GM13976 (cell line): ENCODE measurements around the gene NF1.

ENCODE experiments used
- DNase-seq: peaks from one replicate; pipeline ENCODE4 v3.0.0; 2012; ENCODE audit warnings: low spot score
- in situ Hi-C: fragments of 300-500 bp; cut with MboI; formaldehyde crosslinking; loops from one replicate; pipeline ENCODE4 v1.12.0; 2022; ENCODE audit warnings: low sequenced_read_pairs, mixed read lengths, inconsistent platforms; ENCODE audit not compliant: unreplicated experiment
- TF ChIP-seq, protein P1 (sequence below): IDR thresholded peaks from 2 replicates; pipeline ENCODE4 v1.5.1; 2012; ENCODE audit warnings: borderline replicate concordance, mild to moderate bottlenecking; ENCODE audit not compliant: insufficient read depth; ENCODE audit errors: extremely low read depth, missing control alignments, control extremely low read depth

Gene NF1

DNA sequence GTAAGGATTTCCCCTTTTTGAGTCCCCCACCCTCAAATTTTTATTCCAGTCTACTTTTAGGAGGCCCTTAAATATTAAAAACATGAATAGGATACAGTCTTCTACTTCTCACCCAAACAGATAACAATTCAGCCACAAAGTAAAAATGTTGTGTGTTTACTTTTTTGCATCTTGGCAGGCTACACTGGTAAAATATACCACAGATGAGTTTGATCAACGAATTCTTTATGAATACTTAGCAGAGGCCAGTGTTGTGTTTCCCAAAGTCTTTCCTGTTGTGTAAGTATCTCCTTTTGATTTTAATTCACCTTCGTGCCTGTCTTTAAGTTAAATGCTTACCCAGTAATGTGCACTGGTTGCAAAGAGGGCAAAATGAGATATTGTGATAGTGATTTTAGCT is 262.3 kb downstream of the NF1 start:
- in situ Hi-C loops = loop anchor here (25.0 kb wide), 1 partner anchor 345 kb away; no protein-coding TSS in a partner anchor
- no peak for DNase-seq
- TF ChIP-seq, protein P1, sequence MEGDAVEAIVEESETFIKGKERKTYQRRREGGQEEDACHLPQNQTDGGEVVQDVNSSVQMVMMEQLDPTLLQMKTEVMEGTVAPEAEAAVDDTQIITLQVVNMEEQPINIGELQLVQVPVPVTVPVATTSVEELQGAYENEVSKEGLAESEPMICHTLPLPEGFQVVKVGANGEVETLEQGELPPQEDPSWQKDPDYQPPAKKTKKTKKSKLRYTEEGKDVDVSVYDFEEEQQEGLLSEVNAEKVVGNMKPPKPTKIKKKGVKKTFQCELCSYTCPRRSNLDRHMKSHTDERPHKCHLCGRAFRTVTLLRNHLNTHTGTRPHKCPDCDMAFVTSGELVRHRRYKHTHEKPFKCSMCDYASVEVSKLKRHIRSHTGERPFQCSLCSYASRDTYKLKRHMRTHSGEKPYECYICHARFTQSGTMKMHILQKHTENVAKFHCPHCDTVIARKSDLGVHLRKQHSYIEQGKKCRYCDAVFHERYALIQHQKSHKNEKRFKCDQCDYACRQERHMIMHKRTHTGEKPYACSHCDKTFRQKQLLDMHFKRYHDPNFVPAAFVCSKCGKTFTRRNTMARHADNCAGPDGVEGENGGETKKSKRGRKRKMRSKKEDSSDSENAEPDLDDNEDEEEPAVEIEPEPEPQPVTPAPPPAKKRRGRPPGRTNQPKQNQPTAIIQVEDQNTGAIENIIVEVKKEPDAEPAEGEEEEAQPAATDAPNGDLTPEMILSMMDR = no peak

DNA sequence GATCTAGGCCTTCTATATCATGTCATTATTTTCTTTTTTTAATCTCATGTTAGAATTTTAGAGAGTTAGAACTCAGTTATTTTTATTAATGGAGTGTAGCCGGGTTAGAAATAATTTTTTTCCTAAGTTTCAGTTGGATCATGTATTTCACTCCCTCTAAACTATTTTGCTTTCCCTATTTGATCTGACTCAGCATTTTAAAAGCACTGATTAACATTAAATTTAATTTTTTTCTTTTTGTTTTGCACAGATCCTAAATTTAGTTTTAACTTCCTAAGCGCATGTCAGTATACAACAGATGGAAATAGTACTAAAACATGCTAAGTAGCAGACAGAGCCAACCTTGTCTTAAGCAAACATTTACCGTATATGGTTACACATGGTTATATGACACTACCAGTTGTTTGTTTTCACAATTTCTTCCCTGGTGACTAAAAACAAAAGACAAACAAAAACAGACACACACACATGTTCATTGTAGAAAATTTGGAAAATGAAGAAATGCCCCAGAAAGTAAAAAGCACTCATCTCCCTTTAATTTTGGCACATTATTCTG is 263.1 kb downstream of the NF1 start:
- no peak for DNase-seq
- TF ChIP-seq, protein P1 = no peak
- in situ Hi-C loops = loop anchor here (25.0 kb wide), 1 partner anchor 346 kb away; no protein-coding TSS in a partner anchor

- in situ Hi-C loops = loop anchor here (25.0 kb wide), 1 partner anchor 352 kb away; no protein-coding TSS in a partner anchor
- DNase-seq = no peak
- TF ChIP-seq, protein P1 = no peak
These were observed 269.2 kb downstream of the NF1 start for GRCh38 chr17:31364012-31364411.

DNA sequence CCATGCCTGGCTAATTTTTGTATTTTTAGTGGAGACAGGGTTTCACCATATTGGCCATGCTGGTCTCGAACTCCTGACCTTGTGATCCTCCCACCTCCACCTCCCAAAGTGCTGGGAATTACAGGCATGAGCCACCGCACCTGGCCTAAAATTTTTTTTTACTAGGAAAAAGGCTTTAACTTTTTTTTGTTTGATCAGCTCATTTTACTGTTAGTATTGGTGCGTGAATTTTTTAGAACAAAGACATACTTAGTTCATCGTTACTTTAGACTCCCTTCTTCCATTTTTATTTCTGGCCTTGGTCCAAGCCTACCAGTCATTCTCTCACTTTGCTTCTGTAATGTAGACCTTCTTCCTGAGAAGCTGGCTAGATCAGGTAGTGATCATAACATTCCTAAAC is 271.3 kb downstream of the NF1 start:
- DNase-seq = no peak
- in situ Hi-C loops = loop anchor here (25.0 kb wide), 1 partner anchor 354 kb away; no protein-coding TSS in a partner anchor
- TF ChIP-seq, protein P1 = no peak

DNA sequence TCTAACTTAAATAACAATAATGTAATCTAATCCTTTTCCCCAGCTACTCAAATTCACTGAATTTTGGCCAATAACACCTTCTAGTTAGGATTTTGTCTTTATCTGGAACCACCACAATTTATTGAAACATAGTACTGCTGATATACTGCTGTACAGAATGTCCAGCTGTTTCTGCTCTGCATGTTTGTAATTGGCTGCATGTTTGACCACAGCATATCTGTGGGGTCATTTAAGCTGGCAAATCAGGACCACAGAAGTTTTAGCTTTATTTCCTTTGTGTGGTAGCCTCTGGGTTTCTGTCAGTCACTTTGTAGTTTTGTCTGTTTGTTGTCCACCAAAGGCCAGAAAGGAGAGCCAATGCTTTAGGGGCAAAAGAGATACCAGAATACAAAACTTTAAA is 274.5 kb downstream of the NF1 start:
- in situ Hi-C loops = loop anchor here (25.0 kb wide), 1 partner anchor 357 kb away; no protein-coding TSS in a partner anchor
- DNase-seq = no peak
- TF ChIP-seq, protein P1 = no peak

DNA sequence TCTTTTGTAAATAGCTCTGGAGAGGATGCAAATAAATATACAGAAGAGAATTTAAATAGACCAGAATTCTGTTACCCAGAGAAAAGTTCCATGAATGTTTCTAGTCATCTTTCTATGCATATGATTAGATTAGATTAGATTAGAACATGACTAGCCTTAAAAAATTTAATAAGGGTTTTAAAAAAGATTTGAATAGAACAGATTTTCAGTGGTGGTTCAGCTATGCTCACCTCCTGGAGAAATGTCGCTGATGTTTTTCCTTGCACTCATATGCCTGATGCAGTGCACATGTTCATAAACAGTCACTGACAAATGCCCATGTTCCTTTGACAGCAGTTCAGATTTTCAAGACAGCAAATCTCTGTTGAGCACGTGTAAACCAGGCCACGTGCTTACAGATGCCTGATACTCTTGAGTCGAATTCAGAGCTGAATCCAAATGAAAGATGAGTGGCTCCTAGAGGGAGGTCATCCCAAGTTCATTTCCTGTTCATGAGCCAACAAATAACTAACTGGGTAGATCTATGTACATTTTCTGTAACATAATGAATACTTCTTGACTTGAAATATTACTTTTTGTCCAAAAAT is 276.8 kb downstream of the NF1 start:
- TF ChIP-seq, protein P1 = no peak
- DNase-seq = no peak
- in situ Hi-C loops = loop anchor here (25.0 kb wide), 1 partner anchor 359 kb away; no protein-coding TSS in a partner anchor
